Measurements from ENCODE around the gene CLK4. TPM values are rescaled to one million over a fixed set of nuclear protein-coding genes. Genes with fewer than 3 reads are reported as not detected.

Gene CLK4
- total and polyA plus RNA-seq, 2 donors from 2014 or later: 15.4 to 37.8 TPM

DNA sequence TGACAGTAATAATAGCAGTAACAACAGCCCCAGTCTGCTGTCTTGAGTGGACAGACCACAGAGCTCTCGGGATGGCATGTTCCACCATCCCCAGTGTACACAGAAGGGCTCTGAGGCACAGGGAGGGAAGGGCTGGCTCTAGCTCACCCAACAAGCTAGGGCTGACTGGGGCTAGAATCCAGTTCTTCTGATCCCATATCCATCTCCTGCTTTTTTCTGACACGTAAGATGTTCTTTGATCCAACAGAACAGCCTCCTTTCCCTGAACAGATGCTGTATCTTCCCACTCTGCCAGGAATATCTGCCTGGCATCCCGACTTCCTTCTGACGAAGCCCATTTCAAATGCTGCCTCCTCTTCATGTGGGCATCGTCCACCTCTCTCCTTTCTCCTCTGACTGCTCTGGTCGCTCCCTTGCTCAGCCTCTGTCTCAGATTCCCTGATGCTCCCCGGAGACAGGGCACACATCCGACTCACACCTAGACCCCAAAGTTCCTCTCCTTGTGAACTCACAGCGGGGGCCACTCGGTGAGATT, 43.6 kb upstream of the CLK4 start:
- no peaks in the 10 kb centered on the region for H3K36me3 ChIP-seq (ENCODE audit: control insufficient read depth in 2 of 3, insufficient read depth in 3 of 3, low read length in 3 of 3)
- intact Hi-C loops (cut with DNase I): no loop called here
- H3K4me3 ChIP-seq (ENCODE audit: low read length in 3 of 3): no peak overlapping the region
- no peaks in the 10 kb centered on the region for H3K9me3 ChIP-seq (ENCODE audit: control insufficient read depth in 2 of 3, insufficient read depth in 1 of 3, low read length in 3 of 3)
- H3K4me1 ChIP-seq (ENCODE audit: control insufficient read depth in 2 of 3, insufficient read depth in 2 of 3, low read depth in 1 of 3, low read length in 3 of 3): no peaks in the 10 kb centered on the region
- no peak for FAIRE-seq
- no peak overlapping the region for H3K27ac ChIP-seq (ENCODE audit: low read depth in 2 of 2, low read length in 2 of 2)
- DNase-seq: no peak
- no peak overlapping the region for H3K9ac ChIP-seq (ENCODE audit: low read length in 3 of 3)
- H3K27me3 ChIP-seq (ENCODE audit: control insufficient read depth, insufficient read depth, low read length): no peaks in the 10 kb centered on the region
- TF ChIP-seq, protein P1, sequence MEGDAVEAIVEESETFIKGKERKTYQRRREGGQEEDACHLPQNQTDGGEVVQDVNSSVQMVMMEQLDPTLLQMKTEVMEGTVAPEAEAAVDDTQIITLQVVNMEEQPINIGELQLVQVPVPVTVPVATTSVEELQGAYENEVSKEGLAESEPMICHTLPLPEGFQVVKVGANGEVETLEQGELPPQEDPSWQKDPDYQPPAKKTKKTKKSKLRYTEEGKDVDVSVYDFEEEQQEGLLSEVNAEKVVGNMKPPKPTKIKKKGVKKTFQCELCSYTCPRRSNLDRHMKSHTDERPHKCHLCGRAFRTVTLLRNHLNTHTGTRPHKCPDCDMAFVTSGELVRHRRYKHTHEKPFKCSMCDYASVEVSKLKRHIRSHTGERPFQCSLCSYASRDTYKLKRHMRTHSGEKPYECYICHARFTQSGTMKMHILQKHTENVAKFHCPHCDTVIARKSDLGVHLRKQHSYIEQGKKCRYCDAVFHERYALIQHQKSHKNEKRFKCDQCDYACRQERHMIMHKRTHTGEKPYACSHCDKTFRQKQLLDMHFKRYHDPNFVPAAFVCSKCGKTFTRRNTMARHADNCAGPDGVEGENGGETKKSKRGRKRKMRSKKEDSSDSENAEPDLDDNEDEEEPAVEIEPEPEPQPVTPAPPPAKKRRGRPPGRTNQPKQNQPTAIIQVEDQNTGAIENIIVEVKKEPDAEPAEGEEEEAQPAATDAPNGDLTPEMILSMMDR (IDR thresholded peaks at IDR 0.05; ENCODE audit: borderline replicate concordance, extremely low read depth, insufficient read depth): no peak

DNA sequence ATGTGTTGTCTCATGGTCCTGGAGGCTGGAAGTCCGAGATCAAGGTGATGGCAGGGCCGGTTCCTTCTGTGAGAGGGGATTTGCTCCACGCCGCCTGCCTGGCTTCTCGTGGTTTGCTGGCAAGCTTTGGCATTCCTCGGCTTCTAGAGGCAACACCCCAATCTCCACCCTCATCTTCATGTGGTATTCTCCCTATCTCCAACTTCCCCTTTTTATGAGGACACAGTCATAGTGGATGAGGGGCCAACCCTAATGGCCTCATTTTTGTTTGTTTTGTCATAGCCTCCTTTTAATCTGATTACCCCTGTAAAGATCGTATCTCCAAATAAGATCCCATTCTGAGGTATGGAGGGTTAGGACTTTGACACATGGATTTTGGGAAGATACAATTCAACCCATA, 41.7 kb upstream of the CLK4 start:
- H3K9ac ChIP-seq (ENCODE audit: low read length in 3 of 3): no peak overlapping the region
- no peak overlapping the region for H3K27ac ChIP-seq (ENCODE audit: low read depth in 2 of 2, low read length in 2 of 2)
- H3K27me3 ChIP-seq (ENCODE audit: control insufficient read depth, insufficient read depth, low read length): no peaks in the 10 kb centered on the region
- no peak overlapping the region for H3K4me3 ChIP-seq (ENCODE audit: low read length in 3 of 3)
- FAIRE-seq (no peak), DNase-seq (no peak)
- H3K4me1 ChIP-seq (ENCODE audit: control insufficient read depth in 2 of 3, insufficient read depth in 2 of 3, low read depth in 1 of 3, low read length in 3 of 3): no peaks in the 10 kb centered on the region
- no peaks in the 10 kb centered on the region for H3K9me3 ChIP-seq (ENCODE audit: control insufficient read depth in 2 of 3, insufficient read depth in 1 of 3, low read length in 3 of 3)
- intact Hi-C loops (cut with DNase I): no loop called here
- TF ChIP-seq, protein P1 (IDR thresholded peaks at IDR 0.05; ENCODE audit: borderline replicate concordance, extremely low read depth, insufficient read depth): no peak
- no peaks in the 10 kb centered on the region for H3K36me3 ChIP-seq (ENCODE audit: control insufficient read depth in 2 of 3, insufficient read depth in 3 of 3, low read length in 3 of 3)

DNA sequence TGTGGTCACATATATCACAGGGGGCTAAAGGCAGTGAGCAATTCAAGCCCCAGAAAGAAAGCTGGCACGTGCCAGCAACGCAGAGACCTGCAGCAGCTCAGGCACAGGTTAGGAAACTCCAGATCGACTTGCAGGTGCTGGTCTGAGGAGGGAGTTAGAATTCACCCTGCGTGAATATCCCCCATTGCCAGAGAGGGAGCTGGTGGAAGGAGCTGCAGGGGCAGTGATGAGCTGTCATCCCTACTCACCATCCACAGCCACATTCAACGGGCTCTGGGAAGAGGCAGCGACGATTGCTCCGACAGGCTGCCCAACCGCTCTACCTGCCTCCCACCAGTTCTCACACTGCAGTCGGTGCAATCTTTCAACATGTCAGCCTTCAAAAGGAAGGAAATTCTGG, 40.8 kb upstream of the CLK4 start:
- Histone ChIP-seq H3K9me3 (ENCODE audit: control insufficient read depth in 2 of 3, insufficient read depth in 1 of 3, low read length in 3 of 3) (no peaks in the 10 kb centered on the region), H3K27me3 (ENCODE audit: control insufficient read depth, insufficient read depth, low read length) (no peaks in the 10 kb centered on the region), H3K36me3 (ENCODE audit: control insufficient read depth in 2 of 3, insufficient read depth in 3 of 3, low read length in 3 of 3) (no peaks in the 10 kb centered on the region), H3K9ac (ENCODE audit: low read length in 3 of 3) (no peak overlapping the region), H3K27ac (ENCODE audit: low read depth in 2 of 2, low read length in 2 of 2) (no peak overlapping the region), H3K4me1 (ENCODE audit: control insufficient read depth in 2 of 3, insufficient read depth in 2 of 3, low read depth in 1 of 3, low read length in 3 of 3) (no peaks in the 10 kb centered on the region), H3K4me3 (ENCODE audit: low read length in 3 of 3) (no peak overlapping the region)
- peak in 2 of 5 donors; percentile 8 to 9 for DNase-seq
- intact Hi-C loops (cut with DNase I): no loop called here
- TF ChIP-seq, protein P1 (IDR thresholded peaks at IDR 0.05; ENCODE audit: borderline replicate concordance, extremely low read depth, insufficient read depth): no peak
- no peak for FAIRE-seq

DNA sequence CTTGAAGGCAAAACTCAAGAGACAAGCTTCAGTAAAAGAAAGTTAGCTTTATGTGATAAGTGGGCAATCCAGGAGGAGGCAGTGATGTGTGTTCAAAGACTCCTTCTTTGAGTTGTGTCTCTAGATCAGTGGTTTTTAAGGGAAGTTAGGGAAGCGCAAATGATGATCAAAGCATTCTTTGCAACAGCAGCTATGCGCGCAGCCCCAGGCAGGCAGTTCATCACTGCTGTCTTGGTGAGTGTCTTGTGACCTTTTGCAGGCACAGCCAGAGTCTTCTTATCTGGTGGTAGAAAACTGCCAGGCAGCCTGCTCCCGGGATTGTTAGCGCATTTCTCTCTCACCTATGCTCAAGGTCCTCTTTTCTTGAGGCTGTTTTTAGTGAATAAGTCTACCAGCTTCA, 40.3 kb upstream of the CLK4 start:
- FAIRE-seq (no peak), DNase-seq (peak in 4 of 5 donors; percentile 73 to 87 (median 82))
- Histone ChIP-seq H3K36me3 (ENCODE audit: control insufficient read depth in 2 of 3, insufficient read depth in 3 of 3, low read length in 3 of 3) (no peaks in the 10 kb centered on the region), H3K27me3 (ENCODE audit: control insufficient read depth, insufficient read depth, low read length) (no peaks in the 10 kb centered on the region), H3K9ac (ENCODE audit: low read length in 3 of 3) (no peak overlapping the region), H3K4me1 (ENCODE audit: control insufficient read depth in 2 of 3, insufficient read depth in 2 of 3, low read depth in 1 of 3, low read length in 3 of 3) (no peaks in the 10 kb centered on the region), H3K4me3 (ENCODE audit: low read length in 3 of 3) (no peak overlapping the region), H3K9me3 (ENCODE audit: control insufficient read depth in 2 of 3, insufficient read depth in 1 of 3, low read length in 3 of 3) (no peaks in the 10 kb centered on the region), H3K27ac (ENCODE audit: low read depth in 2 of 2, low read length in 2 of 2) (no peak overlapping the region)
- intact Hi-C loops (cut with DNase I): no loop called here
- TF ChIP-seq, protein P1 (IDR thresholded peaks at IDR 0.05; ENCODE audit: borderline replicate concordance, extremely low read depth, insufficient read depth): no peak

Data from kidney (tissue), 14 donors.